ENCODE data around the gene SPATS2L.

The SPATS2L gene

DNA sequence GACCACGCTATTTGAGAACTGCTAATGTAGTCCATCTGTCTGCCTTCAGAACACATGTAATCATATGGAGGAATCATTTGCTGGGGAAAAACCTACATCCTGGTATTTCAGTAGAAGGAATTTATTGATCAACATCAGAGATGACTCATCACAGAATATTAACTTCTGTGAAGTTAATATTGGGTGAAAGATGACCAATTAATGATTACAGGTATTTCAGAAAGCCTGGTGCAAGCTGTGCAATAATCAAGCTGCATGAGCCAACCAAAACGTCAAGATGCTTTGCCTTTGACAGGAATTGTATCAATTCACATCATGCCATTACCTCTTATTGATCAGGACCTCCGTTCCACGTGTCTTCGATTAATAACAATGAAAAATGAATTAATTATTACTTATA, 9.4 kb upstream of the SPATS2L start:
- no peak for DNase-seq (ENCODE audit: low spot score)

DNA sequence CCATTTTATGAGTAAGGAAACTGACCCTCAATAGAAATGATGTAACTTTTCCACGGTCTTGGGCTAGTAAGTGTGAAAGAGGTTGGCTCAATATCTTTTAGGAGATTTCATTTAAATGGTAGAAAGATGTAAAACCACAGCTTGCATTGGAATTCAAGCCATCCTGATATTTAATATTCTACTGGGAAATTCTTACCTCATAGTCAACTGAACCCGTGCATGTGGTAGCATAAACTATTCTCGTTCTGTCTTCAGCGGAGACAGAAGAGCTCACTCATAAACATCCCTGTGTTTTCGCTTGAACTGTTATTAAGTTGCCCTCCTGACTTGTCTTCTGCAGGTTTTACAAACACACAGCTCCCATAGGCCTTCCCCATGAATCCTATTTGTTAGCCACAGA, 8.5 kb upstream of the SPATS2L start:
- DNase-seq (ENCODE audit: low spot score): no peak

DNA sequence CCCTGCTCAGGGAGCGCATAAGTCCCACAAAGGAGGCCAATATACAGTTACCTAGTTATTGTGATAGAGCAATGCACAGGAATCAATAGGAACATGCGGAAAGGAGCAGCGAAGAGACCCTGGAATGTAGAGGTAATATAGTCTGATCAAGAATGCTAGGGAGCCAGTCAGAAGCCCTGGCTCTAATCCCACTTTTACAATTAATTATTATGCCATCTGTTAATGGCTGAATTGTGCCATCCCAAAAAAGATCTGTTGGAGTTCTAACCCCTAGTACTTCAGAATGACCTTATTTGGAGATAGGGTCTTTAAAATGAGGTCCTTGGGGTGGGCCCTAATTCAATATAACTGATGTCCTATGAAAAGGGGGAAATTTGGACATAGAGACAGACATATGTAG, 7.7 kb upstream of the SPATS2L start:
- DNase-seq (ENCODE audit: low spot score): peak; percentile 63

DNA sequence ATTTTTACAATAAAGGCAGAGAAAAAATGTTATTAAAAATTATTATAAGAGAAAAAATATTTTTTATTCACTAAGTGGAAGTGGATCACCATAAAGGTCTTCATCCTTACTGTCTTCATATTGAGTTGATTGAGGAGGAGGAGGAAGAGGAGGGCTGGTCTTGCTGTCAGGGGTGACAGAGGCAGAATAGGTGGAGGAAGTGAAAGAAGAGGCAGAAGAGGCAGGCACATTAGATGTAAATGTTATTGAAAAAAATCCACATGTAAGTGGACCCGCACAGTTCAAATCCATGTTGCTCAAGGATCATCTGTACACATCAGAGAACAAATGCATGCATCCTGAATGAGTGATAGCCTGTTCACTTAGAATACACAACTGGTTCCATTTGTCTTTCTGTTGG, 6.4 kb upstream of the SPATS2L start:
- DNase-seq (ENCODE audit: low spot score): no peak

DNA sequence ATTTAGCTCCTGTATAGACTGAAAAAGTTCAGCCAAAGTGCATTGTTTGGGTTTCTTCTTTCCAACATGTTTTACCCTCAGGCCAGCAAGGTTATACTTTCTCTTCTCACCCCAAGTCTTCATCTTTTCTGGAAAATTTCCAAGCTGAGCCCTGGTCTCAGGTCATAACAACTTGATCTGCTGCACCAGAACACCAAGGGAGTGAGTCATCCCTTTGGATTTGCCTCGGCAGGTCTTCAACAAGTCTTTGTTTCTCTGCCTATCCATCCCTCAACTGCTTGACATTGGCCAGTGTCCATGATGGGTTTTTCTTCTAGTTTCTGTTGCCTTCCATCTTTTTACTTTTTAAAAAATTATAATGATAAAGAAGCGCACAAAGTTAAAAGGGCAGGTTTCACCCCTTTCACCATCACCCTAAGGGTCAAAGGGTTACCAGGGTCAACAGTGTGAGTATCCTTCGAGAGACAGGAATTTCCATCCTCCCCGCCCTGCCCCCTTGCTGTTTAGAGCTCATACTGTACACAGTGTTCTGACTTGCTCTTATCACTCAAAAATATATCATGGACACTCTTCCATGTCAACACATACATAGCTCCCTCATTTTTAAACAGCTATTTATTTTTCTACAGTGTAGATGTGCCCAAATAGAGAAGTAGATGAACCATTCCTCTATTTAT, 5.7 kb upstream of the SPATS2L start:
- DNase-seq (ENCODE audit: low spot score): no peak

- DNase-seq (ENCODE audit: low spot score): no peak
Measured at GRCh38 chr2:200301953-200302858, 4.3 kb upstream of the SPATS2L start.

DNA sequence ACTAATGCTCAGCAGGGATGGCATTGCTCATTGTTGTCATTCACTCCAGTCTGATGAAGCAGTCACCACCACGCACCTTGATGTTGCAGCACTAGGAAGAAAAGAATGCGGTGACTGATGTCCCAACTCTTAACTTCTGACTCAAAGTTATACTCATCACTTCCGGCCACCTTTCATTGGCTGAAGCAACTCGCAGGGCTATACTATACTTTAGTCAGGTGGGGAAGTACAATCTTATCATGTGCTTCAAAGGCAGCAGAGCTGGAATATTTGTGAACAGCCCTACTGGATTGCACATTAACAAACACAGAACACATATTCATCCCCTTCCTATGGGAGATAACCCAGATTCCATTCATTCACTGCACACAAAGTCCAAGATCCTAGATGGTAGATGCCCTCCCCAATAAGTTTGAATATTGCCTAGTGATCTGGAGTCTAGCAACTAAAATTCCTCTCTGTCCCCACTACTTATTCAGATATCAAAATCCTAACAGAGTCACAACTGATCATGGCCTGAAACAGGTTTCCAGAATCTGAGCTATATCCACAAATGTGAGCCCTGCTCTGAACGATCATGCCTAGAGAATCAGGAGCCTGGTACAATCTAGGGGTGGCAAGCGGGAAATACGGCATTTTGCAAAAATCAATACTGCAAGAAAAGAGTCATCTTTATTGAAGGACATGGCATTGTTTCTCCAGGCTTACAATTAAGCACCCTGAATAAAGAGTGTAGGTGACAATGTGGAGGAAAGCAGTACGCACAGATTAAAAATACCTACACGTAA, 3.4 kb upstream of the SPATS2L start:
- DNase-seq (ENCODE audit: low spot score): no peak

DNA sequence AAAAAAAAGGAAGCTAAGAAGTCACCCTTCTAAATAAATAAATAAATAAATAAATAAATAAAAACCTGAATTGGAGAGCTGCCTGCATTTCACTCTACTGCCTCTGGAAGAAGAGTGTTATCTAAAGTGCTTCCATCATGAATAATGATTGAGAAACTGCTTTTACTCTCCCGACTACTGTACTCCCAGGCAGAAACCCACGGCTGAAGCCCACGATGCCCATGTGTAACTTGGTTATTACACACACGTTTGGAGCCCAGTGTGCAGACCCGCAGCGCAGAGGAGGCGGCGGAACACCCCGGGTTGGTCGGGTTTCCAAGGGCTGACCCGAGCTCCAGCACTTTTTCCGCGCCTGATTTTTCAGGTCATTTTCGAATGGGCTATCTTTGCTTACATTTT, 697 bp upstream of the SPATS2L start:
- no peak for DNase-seq (ENCODE audit: low spot score)

GRCh38 chr2:200306931-200307723, 634 bp downstream of the SPATS2L start:
- DNase-seq (ENCODE audit: low spot score): peak; percentile 19

DNA sequence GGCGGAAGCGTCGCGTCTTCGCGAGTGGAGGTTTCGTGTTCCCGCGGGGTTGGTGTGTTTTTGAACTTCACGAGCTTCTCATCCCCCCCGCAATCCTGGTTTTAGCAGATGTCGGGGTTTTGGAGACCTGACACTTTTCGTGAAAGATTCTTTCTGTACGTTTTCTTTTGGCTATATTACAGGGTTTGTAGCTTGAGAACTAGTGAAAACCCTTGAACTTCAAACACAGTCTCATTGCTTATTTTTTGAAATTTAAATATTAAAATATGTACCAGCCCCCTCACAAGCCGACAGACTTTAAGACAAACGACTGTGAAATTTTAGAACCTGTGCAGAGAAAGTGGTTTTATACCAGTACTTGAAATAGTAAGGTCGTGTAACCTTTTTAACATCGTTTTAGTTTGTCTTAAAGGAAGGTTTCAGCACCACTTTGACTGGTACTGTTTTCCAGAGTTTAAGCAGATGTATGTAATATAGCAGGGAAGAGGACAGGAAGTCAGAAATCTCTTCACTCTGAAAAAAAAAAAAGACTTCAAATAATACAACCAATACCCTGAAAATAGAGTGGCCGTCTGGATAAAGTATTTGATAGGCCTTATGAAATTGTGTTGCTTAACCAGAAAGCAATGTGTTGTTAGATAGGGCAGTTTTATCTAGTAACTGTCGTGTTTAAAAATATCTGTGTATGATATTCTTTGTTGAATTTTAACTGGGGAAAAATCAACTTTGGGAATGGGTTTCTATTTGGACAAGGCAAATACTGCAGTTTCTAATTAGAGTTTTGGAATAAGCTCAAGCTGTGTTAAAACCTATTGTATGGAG, 1.4 kb downstream of the SPATS2L start:
- peak; percentile 48 for DNase-seq (ENCODE audit: low spot score)

- peak; percentile 70 for DNase-seq (ENCODE audit: low spot score)
Measured at GRCh38 chr2:200308546-200309295, 2.2 kb downstream of the SPATS2L start.

DNA sequence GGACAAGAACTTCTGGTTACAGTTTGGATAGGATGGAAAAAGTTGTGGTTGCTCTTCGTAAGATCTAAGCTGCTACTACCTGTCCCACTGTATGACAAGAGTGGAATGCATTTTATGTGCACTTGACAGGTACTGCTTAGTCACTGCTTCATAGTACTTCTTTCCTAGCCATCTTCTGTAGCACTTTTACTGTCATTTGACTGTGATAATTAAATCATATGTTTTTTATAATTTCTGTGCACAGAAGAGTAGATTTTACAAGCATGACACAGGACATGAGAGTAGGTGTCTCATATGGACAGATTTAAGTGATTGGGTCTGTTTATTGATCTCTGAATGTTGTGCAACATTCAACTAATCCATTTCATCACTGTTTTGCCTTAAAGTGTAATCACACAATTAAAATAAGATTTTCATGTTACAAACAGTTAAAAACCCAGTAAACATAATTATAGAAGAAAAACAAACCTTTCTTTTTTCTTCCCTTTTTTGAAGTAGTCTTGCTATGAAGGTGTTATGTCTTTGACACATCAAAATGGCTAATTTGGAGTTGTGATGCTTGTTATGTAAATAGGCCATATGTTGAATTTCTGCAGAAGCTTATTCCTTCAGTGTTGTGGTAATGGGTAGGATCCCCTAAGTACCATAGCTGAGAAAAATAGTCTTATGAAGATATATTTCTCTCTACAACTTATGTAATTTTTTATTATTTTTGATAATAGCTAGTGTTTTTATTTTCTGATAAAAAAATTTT, 3.0 kb downstream of the SPATS2L start:
- DNase-seq (ENCODE audit: low spot score): no peak

DNA sequence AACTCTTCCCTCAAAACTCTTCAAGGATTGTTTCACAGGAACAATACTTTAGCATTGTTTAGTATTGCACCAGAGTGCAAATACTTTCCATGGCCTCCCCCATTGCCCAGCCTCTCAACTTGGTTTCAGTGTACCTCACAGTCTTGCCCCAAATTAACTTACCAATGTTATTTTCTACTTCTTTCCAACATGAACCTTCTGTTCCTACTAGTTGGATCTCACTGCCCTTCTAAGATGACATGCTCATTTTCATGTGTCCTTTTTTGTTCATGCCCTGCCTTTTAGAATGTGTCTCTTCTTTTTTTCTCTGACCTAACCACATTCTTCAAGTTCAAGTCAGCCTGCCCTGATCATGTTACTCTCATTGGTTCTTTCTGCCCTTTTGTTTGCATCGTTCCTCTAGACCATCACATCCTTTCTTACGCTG, 4.1 kb downstream of the SPATS2L start:
- DNase-seq (ENCODE audit: low spot score): no peak

DNA sequence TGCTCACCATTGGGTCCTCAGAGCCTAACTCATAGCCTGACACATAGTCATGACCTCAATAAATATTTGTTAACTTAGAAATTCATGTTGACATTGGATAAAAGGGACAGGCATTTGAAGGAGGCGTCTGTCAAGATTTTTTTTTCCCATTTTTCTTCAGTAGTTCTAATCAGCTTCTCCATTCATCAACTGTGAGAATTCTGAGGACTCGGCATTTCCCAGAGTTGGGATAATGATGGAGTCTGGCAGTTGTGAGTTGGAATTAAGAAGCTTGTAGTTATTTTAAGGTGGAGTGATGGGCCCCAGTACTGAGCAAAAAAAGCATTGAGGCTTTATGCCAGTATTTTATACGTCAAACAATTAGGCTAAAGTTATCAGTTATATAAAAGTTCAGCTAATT, 4.6 kb downstream of the SPATS2L start:
- DNase-seq (ENCODE audit: low spot score): no peak

GRCh38 chr2:200314976-200315567, 8.6 kb downstream of the SPATS2L start:
- no peak for DNase-seq (ENCODE audit: low spot score)

- DNase-seq (ENCODE audit: low spot score): no peak
Measured at GRCh38 chr2:200317975-200318374, 11.5 kb downstream of the SPATS2L start.

DNA sequence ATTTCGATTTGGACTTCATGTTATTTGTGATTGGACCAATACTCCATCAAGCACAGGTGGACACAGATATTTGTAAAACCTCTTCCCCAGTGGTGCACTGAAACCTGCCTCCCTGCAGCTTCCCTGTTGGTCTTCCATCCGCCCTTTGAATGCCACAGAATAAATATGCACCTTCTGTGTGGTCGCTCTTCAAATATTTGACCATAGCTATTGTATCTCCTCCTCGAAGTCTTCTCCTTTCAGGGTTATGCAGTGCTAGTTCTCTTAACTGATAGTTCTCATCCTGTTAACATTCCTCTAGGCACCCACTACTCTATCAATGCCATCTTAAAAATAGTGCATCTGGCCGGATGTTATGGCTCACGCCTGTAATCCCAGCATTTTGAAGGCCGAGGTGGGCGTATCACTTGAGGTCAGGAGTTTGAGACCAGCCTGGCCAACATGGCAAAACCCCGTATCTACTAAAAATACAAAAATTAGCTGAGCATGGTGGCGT, 12.5 kb downstream of the SPATS2L start:
- DNase-seq (ENCODE audit: low spot score): no peak

- DNase-seq (ENCODE audit: low spot score): no peak
Measured at GRCh38 chr2:200319548-200320337, 13.2 kb downstream of the SPATS2L start.
